Omental fat pad (tissue), 4 donors: ENCODE measurements around the gene PIGL. TPM values are rescaled to one million over a fixed set of nuclear protein-coding genes. Genes with fewer than 3 reads are reported as not detected.

Source experiments
- ATAC-seq: fragments of 150-250 bp; one replicate; pipeline ENCODE4 v1.9.1; 2016; ENCODE audit warnings: mild to moderate bottlenecking, moderate library complexity; ENCODE audit not compliant: low FRiP score
- DNase-seq: peaks from one replicate; pipeline ENCODE4 v3.0.0-alpha.2; 2019; ENCODE audit warnings: low spot score
- total RNA-seq, 4 donors: library from RNA; depleted of rRNA; stranded (reverse); fragments of >200 nt; gene quantifications; one replicate each; pipeline ENCODE4 v1.1.0, GENCODE V29; 2016
- TF ChIP-seq, protein P1 (sequence below), 3 donors: fragments of 450-650 bp; IDR thresholded peaks; one replicate each; pipeline ENCODE4 v1.5.1; 2016 to 2017; ENCODE audit warnings: antibody characterized with exemption in 3 of 3, mild to moderate bottlenecking in 3 of 3, moderate library complexity in 2 of 3

PIGL gene
- total RNA-seq, 4 donors from 2014 or later, result 44.8 to 62.4 (median 52.5) TPM

DNA sequence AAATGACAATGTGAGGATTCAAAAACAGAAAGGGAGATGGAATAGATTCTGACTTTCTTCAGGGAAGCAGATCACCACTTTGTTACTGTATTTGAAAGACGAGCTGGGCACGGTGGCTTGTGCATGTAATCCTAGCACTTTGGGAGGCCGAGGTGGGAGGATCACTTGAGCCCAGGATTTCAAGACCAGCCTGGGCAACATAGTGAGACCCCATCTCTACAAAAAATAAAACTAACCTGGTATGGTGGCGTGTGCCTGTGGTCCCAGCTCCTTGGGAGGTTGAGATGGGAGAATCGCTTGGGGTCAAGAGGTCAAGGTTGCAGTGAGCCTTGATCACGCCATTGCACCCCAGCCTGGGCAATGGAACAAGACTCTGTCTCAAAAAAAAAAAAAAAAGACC, 34.0 kb downstream of the PIGL start:
- DNase-seq (no peak), ATAC-seq (no peak)
- TF ChIP-seq, protein P1, sequence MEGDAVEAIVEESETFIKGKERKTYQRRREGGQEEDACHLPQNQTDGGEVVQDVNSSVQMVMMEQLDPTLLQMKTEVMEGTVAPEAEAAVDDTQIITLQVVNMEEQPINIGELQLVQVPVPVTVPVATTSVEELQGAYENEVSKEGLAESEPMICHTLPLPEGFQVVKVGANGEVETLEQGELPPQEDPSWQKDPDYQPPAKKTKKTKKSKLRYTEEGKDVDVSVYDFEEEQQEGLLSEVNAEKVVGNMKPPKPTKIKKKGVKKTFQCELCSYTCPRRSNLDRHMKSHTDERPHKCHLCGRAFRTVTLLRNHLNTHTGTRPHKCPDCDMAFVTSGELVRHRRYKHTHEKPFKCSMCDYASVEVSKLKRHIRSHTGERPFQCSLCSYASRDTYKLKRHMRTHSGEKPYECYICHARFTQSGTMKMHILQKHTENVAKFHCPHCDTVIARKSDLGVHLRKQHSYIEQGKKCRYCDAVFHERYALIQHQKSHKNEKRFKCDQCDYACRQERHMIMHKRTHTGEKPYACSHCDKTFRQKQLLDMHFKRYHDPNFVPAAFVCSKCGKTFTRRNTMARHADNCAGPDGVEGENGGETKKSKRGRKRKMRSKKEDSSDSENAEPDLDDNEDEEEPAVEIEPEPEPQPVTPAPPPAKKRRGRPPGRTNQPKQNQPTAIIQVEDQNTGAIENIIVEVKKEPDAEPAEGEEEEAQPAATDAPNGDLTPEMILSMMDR (IDR thresholded peaks at IDR 0.05), result no peak

DNA sequence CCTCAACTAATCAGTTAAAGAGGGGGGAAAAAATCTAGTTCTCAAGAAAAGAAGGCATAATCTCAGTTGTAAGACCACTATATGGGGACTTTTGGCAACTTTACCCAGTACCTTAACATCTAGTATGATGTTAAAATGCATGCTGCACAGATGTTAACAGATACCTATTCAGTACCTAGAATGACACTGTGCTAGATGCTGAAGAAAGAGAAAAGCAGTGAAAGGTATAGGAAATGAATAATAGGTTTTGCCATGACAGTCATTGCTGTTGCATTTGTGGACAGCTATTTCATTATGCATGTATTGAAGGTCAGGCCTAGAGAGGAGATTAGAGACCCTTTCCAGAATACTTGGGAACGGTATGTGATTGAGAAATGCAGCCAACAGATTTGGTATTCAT, 34.5 kb downstream of the PIGL start:
- DNase-seq (no peak), ATAC-seq (no peak)
- TF ChIP-seq, protein P1 (IDR thresholded peaks at IDR 0.05), result no peak

DNA sequence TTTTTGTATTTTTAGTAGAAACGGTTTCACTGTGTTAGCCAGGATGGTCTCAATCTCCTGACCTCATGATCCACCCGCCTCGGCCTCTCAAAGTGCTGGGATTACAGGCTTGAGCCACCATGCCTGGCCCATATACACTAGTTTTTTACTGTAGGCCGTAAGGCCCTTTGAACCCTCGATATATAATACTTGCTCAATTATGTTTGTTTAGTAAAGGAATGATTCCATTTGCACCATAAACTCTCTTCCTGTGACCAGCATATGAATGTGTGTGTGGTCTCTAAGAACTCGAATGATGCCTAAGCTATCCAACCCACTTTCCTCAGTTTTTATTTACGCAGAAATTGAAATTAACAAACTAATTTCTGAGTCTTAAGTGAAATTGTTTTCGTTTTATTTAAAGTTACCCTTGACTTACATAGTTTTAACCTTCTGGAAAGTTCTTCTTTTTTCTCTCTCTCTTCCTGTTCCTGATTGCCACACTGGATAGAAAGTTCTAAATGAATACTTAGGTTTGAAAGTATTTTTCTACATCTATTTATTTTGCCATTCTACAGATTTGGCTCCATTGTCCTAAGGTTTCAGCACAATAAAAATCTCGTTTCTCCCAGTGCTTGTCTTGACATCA, 37.9 kb downstream of the PIGL start:
- DNase-seq (no peak), ATAC-seq (no peak)
- TF ChIP-seq, protein P1 (IDR thresholded peaks at IDR 0.05), result no peak

DNA sequence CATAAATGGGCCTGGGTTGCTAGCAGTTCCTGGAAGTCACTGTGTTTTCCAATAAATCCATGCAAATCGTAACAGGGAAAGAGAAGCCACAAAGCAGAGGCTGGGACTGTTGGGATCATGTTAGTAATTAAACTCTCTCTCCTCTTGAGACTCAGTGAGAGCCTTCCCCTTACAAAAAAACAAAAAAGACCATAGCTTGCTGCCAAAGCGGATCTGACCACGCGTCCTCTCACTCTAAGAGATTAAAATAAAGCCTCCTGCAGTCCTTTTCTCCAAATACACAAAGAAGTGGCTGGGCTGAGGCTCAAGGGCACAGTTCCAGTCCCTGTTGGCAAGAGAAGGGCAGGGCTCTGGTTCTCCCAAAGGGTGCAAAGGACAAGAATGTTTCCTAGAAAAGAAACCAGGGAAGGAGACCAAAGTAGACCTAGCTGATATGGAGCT, 38.5 kb downstream of the PIGL start:
- DNase-seq (no peak), ATAC-seq (peak; percentile 44)
- TF ChIP-seq, protein P1 (IDR thresholded peaks at IDR 0.05), result no peak

DNA sequence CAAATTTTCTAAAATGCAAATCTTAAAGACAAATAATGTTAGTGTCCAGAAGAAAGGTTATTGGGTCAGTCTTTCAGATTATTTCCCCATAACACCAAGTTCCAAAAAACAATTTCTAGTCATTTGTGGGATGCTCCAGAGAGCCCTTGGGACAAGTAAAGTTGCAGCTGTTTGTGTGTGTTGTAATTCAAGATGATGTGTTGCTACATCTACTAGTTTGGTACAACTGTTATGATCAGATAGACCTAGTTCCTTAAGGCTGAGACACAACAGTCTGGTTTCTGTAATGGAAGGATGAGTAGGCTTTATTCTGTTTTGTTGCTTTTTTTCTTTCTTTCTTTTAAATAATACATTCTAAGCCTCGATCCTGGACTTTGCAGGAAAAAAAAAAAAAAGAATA, 41.9 kb downstream of the PIGL start:
- ATAC-seq (peak; percentile 52), DNase-seq (no peak)
- TF ChIP-seq, protein P1 (IDR thresholded peaks at IDR 0.05), result no peak

DNA sequence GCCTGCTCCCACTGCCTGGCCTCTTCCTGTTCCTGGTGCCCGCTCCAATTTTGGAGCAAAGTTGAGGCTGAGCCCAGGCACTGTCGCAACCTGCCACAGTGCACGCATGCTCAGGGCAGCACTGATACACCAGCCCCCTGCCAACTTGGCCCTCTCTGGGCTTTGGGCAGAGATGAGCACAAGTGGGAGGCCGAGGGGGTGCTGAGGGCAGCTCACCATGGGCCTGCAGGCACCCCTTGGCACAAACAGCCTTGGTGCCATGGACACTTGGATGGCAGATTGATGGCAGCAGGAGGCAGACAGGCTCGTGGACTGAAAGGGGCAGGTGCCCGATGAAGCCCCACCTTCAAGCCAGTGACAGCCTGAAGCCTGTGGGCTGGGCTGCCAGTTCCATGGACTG, 42.9 kb downstream of the PIGL start:
- peak; percentile 52 for ATAC-seq
- no peak for DNase-seq
- TF ChIP-seq, protein P1 (IDR thresholded peaks at IDR 0.05), result no peak

DNA sequence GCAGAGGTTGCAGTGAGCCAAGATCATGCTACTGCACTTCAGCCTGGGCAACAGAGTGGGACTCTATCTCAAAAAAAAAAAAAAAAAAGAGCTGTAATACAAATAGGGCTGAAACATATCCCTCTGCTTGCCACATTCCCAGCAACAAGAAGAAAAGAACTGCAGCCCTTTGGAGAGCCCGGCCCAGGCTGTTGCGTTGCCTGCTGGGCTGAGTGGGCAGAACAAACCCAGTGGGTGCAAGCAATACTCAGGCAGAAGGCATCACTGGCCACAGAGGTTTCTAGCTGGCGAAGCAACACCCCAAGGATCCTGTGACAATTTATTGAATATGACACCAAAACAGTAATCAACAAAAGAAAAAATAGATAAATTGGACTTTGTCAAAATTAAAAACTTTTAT, 44.0 kb downstream of the PIGL start:
- TF ChIP-seq, protein P1 (IDR thresholded peaks at IDR 0.05), result no peak
- ATAC-seq (no peak), DNase-seq (no peak)
